Duodenal mucosa (tissue), 2 donors: ENCODE measurements around the gene USP47.

Experiments
- H3K27ac ChIP-seq: one replicate; pipeline ENCODE4 v1.7.0; 2013; ENCODE audit warnings: low read depth, low read length
- H3K27me3 ChIP-seq, 2 donors: one replicate each; pipeline ENCODE4 v1.7.0; 2013; ENCODE audit warnings: low read length in 2 of 2, control low read depth in 1 of 2; ENCODE audit not compliant: insufficient read depth in 2 of 2, control insufficient read depth in 1 of 2
- H3K36me3 ChIP-seq, 2 donors: one replicate each; pipeline ENCODE4 v1.7.0; 2013; ENCODE audit warnings: low read length in 2 of 2, control low read depth in 1 of 2; ENCODE audit not compliant: insufficient read depth in 2 of 2, control insufficient read depth in 1 of 2
- H3K4me1 ChIP-seq, 2 donors: one replicate each; pipeline ENCODE4 v1.7.0; 2013; ENCODE audit warnings: low read length in 2 of 2, control low read depth in 1 of 2; ENCODE audit not compliant: insufficient read depth in 2 of 2, control insufficient read depth in 1 of 2
- H3K4me3 ChIP-seq, 2 donors: one replicate each; pipeline ENCODE4 v1.7.0; 2013; ENCODE audit warnings: low read length in 2 of 2, low read depth in 1 of 2
- H3K9ac ChIP-seq, 2 donors: one replicate each; pipeline ENCODE4 v1.7.0; 2013; ENCODE audit warnings: low read length in 2 of 2, low read depth in 1 of 2
- H3K9me3 ChIP-seq, 2 donors: one replicate each; pipeline ENCODE4 v1.7.0; 2013; ENCODE audit warnings: low read length in 2 of 2, control low read depth in 1 of 2; ENCODE audit not compliant: control insufficient read depth in 1 of 2

USP47 gene

DNA sequence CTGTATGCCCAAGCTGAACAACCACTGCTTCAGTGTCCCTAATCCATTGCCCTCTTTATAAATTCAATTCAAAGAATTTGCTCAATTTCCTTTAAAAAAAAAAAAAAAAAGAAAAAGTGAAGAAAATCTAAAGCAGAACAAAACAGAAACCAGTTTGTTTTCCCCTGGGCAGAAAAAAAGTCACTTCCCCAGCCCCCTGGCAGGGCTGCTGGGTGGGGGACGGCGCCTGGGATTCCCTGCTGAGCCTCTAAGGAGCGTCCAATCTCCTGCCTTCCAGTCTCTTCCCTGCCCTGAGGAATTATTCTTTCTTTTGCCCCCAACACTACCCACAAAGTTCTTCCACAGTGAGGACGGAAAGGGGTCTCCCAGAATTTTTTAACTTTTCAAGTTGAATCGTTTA lies 142.8 kb downstream of the USP47 start:
- H3K27ac ChIP-seq: no peak overlapping the region
- H3K4me1 ChIP-seq: peaks cover 5 to 12% of the 10 kb centered on the region in 2 donors

DNA sequence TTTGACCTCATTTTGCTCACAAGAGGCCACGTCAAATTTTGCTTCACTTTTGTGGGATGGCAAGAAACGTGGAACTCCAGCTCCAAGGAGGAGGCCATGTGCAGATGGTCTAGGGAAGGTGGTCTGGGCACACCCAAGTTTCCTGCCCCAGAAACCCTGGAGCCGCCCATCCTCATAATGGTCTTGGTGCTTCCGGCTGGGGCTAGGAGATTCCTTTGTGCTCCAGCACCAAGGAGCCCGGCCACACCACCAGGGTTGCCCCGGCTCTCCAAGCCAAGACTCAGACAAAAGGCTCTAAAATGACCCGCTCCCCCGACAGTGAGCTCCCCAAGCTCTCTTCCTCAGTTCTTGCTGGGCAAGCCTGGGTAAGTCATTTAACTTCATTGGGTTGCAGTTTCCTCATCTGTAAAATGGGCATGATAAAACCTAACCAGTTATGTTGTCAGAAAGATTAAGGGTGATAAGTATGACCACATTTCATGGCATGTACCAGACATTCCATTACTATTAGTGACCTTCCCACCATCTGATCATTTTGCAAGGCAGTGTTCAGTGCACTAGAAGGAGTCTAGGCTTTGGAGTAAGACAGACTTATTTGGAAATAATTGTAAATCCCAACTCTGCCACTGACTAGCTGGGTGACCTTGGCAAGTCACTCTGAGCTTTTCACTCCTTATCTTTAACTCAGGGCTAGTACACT lies 143.4 kb downstream of the USP47 start:
- H3K9ac ChIP-seq: no peak overlapping the region
- no peak overlapping the region for H3K4me3 ChIP-seq
- peaks cover 0 to 5% of the 10 kb centered on the region in 2 donors for H3K4me1 ChIP-seq
- no peak overlapping the region for H3K27ac ChIP-seq
- peaks cover 0 to 2% of the 10 kb centered on the region in 2 donors for H3K9me3 ChIP-seq
- H3K36me3 ChIP-seq: no peaks in the 10 kb centered on the region
- H3K27me3 ChIP-seq: no peaks in the 10 kb centered on the region

More for the DNA sequence above, 142.8 kb downstream of the USP47 start:
- no peak overlapping the region for H3K4me3 ChIP-seq
- no peak overlapping the region for H3K9ac ChIP-seq
- no peaks in the 10 kb centered on the region for H3K36me3 ChIP-seq
- H3K9me3 ChIP-seq: peaks cover 0 to 2% of the 10 kb centered on the region in 2 donors
- H3K27me3 ChIP-seq: no peaks in the 10 kb centered on the region

DNA sequence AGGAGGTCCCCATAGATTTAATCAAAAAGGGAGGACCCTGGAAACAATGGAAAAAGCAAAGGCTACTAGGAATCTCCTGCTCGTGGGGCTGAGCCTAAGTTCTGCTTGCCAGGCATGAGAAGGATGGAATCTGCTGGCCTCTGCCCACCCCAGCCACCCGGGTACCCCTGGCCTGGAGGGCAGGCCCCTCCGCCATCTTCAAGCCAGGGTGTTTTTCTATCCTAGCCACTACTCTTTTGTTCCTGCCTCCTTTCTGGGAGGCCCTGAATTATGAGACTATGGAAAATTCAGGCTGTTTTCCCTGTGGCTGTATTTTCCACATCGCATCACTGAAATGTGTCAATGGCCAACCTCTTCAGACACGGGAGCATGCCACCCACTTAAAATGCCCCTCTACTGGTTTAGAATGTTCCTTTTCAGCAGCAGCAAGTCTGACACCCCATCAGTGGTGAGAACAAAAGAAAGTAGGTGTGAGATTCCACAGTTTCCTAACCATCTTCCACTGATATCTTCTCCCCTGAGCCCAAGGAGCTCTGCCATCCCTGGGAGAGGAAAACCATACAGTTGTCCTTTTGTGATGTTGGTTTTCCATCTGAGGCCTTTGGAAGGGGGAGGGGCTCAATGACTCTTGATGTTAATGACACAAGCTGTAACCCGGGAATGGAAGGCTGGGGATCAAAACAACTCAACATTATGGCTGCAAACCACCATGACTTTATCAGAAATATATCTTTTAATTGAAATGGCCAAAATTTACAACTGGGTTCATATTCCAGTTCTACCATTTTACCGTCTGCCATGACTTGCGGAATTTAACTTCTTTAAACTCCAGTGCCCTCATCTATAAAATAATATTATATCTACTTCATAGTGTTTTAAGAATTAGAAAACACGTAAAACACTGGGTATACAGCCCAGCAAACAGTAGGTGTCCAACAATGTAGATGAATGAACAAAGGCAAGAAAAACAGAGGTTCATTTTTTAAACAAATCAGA lies 144.5 kb downstream of the USP47 start:
- no peak overlapping the region for H3K4me3 ChIP-seq
- H3K36me3 ChIP-seq: no peaks in the 10 kb centered on the region
- no peak overlapping the region for H3K9ac ChIP-seq
- no peaks in the 10 kb centered on the region for H3K4me1 ChIP-seq
- no peaks in the 10 kb centered on the region for H3K9me3 ChIP-seq
- H3K27me3 ChIP-seq: no peaks in the 10 kb centered on the region
- H3K27ac ChIP-seq: no peak overlapping the region

DNA sequence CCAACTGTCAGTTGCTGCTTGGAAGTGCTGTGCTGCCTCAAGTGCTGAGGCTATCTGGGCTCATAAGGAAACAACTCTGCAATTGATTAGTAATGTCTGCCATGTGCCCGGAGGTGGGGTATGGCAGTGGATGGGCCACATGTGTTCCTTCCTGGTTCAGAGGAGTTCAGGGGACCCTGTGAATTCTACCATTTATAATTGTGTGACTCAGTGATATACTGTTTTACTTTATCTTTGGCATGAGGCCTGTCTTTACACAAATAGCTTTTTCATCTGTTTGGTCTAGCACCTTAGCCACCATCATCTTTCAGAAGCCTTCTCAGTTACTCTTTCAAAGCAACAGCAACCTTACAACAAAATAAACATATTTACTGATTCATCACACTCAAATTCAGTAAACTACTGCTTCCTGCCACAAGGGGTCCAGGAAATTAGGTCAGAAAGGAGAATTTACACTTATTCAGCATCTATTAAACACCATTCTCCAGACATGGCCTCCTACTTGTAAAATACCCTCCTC lies 145.8 kb downstream of the USP47 start:
- Histone ChIP-seq H3K27ac (no peak overlapping the region), H3K27me3 (no peaks in the 10 kb centered on the region), H3K9ac (no peak overlapping the region), H3K4me1 (no peaks in the 10 kb centered on the region), H3K4me3 (no peak overlapping the region), H3K36me3 (no peaks in the 10 kb centered on the region), H3K9me3 (no peaks in the 10 kb centered on the region)

DNA sequence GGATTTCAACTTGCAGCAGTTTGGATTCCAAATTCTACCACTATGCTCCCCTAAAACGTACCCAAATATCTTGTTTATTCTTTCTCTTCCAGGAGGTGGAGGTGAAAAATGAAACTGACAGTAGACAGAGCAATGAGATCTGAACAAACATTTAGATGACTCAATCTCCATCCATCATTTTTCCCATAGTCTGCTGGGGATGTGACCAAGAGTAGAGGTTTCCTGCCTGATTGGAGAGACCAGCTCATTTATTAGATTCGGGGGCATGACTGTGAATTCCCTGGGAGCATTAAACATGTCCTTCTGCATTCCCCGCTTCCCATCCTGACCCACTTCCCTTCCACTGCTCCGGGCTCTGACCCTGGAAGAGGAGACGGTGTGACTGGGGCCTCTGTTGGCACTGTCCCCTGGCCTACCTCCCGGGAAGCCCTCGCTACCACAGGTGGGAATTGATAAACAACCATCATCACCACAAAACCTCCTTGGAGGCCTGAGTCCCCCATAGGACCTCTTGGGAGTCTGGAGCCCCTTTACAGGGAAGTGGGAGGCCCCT lies 146.4 kb downstream of the USP47 start:
- Histone ChIP-seq H3K4me3 (no peak overlapping the region), H3K27me3 (no peaks in the 10 kb centered on the region), H3K9me3 (no peaks in the 10 kb centered on the region), H3K36me3 (no peaks in the 10 kb centered on the region), H3K4me1 (no peaks in the 10 kb centered on the region), H3K27ac (no peak overlapping the region), H3K9ac (no peak overlapping the region)

DNA sequence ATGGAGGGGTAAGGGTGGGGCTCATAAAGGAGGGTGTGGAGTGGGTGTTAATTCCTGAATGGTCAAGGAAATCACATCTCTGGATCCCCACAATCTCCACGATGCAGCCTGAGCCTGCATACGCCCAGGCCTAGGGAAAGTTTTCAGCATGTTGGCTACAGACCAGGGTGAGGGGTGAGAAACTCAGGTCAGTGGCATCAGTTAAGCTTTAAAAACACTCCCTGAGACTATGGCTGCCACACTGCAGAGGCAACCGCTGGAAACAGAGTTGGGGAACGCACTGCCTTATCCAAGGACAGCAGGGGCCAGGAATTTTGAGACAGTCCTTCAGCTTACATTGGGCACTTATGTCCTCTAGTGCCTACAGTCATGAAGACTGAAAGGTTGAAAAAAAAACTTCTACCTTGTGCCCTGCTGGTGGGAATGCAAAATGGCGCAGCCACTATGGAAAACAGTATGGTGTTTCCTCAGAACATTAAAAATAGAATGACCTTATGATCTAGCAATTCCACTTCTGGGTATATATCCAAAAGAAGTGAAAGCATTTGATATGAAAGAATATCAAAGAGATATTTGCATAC lies 147.0 kb downstream of the USP47 start:
- H3K36me3 ChIP-seq: no peaks in the 10 kb centered on the region
- no peaks in the 10 kb centered on the region for H3K9me3 ChIP-seq
- H3K4me1 ChIP-seq: no peaks in the 10 kb centered on the region
- H3K9ac ChIP-seq: no peak overlapping the region
- no peak overlapping the region for H3K4me3 ChIP-seq
- H3K27ac ChIP-seq: no peak overlapping the region
- H3K27me3 ChIP-seq: no peaks in the 10 kb centered on the region

DNA sequence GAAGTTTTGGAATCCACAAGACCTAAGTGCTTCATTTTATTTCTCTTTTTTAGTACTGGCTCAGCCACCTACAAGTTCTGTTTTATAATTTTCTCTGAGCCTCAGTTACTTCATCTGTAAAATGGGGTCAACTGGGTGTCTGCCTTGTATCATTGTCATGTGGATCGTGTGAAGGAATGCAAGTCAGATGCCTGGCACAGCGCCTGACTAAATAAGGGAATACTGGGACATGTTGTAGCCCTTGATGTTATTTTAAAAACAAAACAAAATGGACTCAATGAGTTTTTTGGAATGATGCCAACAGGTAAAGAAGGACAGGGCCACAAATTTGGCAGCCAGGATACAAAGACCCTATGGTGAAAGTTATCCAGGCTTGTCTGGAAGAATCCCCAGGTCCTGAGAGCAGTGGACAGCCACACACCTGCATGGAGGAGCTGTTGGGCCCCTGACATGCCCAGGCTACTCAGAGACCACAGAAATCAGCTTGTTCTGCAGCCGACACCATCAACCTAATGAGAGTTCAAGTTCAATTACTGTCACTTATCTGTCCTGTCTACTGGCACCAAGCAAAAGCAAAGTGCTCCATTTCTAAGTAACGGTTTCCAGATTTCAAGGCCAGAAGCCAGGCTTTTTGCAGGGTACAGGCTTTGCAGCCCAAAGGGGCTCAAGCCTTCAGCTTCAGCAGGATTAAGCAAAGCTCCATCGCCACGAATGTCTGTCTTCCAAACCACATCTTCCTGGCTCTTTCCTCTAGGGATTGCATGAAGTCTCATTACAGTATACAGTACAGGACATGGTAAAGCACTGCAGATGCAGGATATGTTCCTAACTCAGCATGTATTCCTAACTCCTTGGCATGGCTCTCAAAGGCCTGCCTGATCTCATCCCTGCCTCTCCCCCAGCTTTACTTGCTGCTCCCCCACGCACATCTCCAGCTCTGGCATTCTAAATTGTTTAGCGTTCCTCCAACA lies 148.3 kb downstream of the USP47 start:
- Histone ChIP-seq H3K27me3 (no peaks in the 10 kb centered on the region), H3K9me3 (no peaks in the 10 kb centered on the region), H3K27ac (no peak overlapping the region), H3K4me3 (no peak overlapping the region), H3K4me1 (no peaks in the 10 kb centered on the region), H3K36me3 (no peaks in the 10 kb centered on the region), H3K9ac (no peak overlapping the region)

DNA sequence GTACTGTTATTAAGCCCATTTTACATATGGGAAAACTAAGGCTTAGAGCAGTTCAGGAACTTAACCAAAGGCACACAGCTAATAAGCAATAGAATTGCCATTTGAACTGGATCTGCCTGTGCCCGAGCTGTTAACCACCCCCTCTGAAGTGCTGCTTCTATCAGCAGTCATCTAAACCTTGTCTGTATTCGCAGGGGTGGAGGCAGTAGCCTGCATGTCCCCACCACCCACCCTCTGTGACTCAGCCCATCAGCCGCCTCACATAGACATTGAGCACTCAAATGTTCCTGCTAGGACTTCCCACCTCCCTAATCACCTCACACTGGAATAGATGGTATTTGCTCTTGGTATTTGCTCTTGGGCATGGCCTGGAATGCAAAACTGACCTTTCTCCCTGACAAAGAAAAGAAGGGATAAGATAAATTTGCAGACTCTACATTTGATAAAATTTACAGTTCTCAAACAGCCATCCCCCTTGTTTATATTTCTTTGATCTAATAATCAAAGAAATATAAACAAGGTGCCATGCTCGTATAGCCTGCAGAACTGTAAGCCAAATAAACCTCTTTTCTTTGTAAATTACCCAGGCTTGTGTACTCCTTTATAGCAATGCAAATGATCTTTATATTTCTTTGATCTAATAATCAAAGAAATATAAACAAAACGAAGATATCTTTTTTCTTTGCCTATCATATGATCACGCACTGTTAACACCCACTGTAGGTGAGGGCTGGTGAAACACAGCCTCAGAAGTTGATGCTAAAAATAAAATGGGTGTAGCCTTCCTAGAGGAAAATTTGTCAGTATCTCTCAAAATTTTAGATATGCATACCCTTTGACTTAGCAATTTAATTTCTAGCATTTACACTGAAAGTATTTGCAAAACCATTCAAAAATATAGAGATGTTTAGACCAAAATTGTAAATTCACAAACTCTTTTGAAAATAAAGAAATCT lies 150.8 kb downstream of the USP47 start:
- Histone ChIP-seq H3K27ac (no peak overlapping the region), H3K4me3 (no peak overlapping the region), H3K4me1 (no peaks in the 10 kb centered on the region)

More for the DNA sequence above, 150.8 kb downstream of the USP47 start:
- Histone ChIP-seq H3K9me3 (no peaks in the 10 kb centered on the region), H3K9ac (no peak overlapping the region), H3K36me3 (no peaks in the 10 kb centered on the region), H3K27me3 (no peaks in the 10 kb centered on the region)
